ENCODE measurements around the gene HOXA4. TPM values are rescaled to one million over a fixed set of nuclear protein-coding genes. Genes with fewer than 3 reads are reported as not detected.

Gene HOXA4
- total RNA-seq, 1 experiment from 2014 or later = 4.8 TPM

DNA sequence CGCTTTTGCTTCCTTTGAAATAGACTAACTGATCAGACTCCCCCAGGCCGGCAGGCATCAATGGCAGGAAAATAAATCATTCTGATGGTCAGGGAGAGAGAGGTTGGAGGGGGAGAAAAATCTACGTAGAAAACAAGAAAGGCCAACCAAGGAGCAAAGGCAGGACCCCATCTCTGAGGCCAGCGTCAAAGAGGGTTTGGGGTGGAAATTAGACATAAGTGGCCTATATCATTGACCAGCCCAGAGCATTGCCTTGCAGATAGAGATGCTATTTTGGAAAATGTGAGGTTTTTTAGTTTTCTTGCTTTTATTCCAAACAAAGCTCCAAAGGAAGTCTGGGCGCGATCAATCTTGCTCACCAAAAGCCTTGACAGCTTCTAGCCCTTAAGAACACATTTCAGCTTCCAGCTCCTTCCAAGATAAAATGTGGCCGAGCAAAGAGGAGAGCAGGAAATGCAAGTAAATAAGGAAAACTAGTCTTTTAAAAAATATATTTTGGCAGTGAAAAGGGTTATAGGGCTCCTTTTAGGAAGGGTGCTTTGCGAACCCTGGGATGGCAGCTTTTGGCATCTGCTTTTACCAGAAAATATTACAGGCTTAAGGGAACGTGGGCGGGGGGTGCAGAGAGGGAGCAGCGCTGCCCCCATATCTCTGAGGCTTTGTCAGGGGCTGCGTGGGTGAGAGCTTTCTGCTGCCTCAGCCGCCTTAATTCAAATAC lies 26.1 kb downstream of the HOXA4 start:
- Mint-ChIP-seq H3K4me3 (ENCODE audit: unreplicated experiment) (no peak overlapping the region), H3K27ac (ENCODE audit: unreplicated experiment) (no peak overlapping the region), H3K27me3 (ENCODE audit: insufficient read depth, unreplicated experiment) (no peaks in the 10 kb centered on the region), H3K4me1 (ENCODE audit: low read depth, unreplicated experiment) (no peaks in the 10 kb centered on the region), H3K9me3 (ENCODE audit: unreplicated experiment) (no peaks in the 10 kb centered on the region), H3K36me3 (ENCODE audit: insufficient read depth, unreplicated experiment) (peaks cover 22% of the 10 kb centered on the region)
- Histone ChIP-seq H3K27me3 (replicated peaks; ENCODE audit: control insufficient read depth, insufficient read depth, low read length) (no peaks in the 10 kb centered on the region), H3K36me3 (ENCODE audit: control insufficient read depth, insufficient read depth, low read length) (no peaks in the 10 kb centered on the region), H3K9me3 (no peaks in the 10 kb centered on the region), H3K4me1 (no peaks in the 10 kb centered on the region), H3K4me3 (ENCODE audit: low read depth, low read length) (no peak overlapping the region)
- ChIA-PET POLR2A (no interaction called here), CTCF (interaction anchor here (1.0 kb wide), 1 partner anchor 14 kb away, joined by 3 read pairs; no protein-coding TSS in a partner anchor)
- DNase-seq = no peak
- intact Hi-C loops (cut with micrococcal nuclease; ENCODE audit: unreplicated experiment) = no loop called here
- no TSS peak for BruUV-seq (replicated peaks)
- TF ChIP-seq, protein P1, sequence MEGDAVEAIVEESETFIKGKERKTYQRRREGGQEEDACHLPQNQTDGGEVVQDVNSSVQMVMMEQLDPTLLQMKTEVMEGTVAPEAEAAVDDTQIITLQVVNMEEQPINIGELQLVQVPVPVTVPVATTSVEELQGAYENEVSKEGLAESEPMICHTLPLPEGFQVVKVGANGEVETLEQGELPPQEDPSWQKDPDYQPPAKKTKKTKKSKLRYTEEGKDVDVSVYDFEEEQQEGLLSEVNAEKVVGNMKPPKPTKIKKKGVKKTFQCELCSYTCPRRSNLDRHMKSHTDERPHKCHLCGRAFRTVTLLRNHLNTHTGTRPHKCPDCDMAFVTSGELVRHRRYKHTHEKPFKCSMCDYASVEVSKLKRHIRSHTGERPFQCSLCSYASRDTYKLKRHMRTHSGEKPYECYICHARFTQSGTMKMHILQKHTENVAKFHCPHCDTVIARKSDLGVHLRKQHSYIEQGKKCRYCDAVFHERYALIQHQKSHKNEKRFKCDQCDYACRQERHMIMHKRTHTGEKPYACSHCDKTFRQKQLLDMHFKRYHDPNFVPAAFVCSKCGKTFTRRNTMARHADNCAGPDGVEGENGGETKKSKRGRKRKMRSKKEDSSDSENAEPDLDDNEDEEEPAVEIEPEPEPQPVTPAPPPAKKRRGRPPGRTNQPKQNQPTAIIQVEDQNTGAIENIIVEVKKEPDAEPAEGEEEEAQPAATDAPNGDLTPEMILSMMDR (IDR thresholded peaks at IDR 0.05; ENCODE audit: insufficient read depth in 1 of 2, low read depth in 1 of 2, low read length in 1 of 2, severe bottlenecking in 1 of 2, unreplicated experiment in 1 of 2) = no peak

DNA sequence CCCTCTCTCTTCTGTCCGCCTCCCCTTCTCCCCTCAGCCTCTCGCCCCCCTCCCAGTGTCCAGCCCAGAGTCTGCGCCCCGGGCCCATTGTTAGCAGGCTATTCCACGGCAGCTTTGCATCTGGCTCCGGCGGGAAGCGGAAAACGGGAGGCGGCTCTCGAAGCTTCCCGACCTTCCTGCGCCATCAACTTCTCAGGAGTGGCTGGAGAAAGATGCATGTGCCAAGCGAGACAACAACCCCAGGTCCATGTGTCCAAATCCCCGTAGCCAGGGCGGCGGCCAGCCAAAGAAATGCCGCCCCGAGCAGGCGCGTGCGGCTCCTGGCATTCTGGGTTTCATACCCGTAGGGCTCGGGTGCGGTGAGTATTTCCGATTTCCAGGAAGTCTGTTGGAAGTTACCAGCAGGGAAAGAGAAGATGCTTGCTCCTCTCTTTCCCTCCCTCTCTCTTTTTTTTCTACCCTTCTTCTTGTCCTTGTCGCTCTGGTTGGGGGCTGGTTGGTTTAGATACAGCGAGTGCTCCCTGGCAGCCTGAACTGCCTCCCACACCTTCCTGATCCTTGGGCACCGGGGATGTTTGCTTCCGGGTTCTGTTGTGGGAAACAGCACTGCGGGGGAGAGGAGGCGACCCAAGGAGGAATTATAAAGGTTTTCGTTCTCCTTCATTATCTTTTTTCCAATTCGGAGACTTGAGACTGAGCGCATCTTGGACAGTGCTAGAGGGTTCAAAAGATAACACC lies 26.9 kb downstream of the HOXA4 start:
- CTCF ChIA-PET = no interaction called here
- no peak overlapping the region for H3K4me3 ChIP-seq (ENCODE audit: low read depth, low read length)
- TF ChIP-seq, protein P1 (IDR thresholded peaks at IDR 0.05; ENCODE audit: insufficient read depth in 1 of 2, low read depth in 1 of 2, low read length in 1 of 2, severe bottlenecking in 1 of 2, unreplicated experiment in 1 of 2) = no peak
- no peaks in the 10 kb centered on the region for H3K4me1 ChIP-seq
- H3K9me3 ChIP-seq = no peaks in the 10 kb centered on the region
- Mint-ChIP-seq H3K4me1 (ENCODE audit: low read depth, unreplicated experiment) (no peaks in the 10 kb centered on the region), H3K36me3 (ENCODE audit: insufficient read depth, unreplicated experiment) (peaks cover 29% of the 10 kb centered on the region), H3K9me3 (ENCODE audit: unreplicated experiment) (no peaks in the 10 kb centered on the region), H3K27ac (ENCODE audit: unreplicated experiment) (no peak overlapping the region), H3K27me3 (ENCODE audit: insufficient read depth, unreplicated experiment) (no peaks in the 10 kb centered on the region), H3K4me3 (ENCODE audit: unreplicated experiment) (no peak overlapping the region)
- no TSS peak for BruUV-seq (replicated peaks)
- no peaks in the 10 kb centered on the region for H3K36me3 ChIP-seq (ENCODE audit: control insufficient read depth, insufficient read depth, low read length)
- POLR2A ChIA-PET = no interaction called here
- intact Hi-C loops (cut with micrococcal nuclease; ENCODE audit: unreplicated experiment) = no loop called here
- H3K27me3 ChIP-seq (replicated peaks; ENCODE audit: control insufficient read depth, insufficient read depth, low read length) = no peaks in the 10 kb centered on the region
- no peak for DNase-seq

DNA sequence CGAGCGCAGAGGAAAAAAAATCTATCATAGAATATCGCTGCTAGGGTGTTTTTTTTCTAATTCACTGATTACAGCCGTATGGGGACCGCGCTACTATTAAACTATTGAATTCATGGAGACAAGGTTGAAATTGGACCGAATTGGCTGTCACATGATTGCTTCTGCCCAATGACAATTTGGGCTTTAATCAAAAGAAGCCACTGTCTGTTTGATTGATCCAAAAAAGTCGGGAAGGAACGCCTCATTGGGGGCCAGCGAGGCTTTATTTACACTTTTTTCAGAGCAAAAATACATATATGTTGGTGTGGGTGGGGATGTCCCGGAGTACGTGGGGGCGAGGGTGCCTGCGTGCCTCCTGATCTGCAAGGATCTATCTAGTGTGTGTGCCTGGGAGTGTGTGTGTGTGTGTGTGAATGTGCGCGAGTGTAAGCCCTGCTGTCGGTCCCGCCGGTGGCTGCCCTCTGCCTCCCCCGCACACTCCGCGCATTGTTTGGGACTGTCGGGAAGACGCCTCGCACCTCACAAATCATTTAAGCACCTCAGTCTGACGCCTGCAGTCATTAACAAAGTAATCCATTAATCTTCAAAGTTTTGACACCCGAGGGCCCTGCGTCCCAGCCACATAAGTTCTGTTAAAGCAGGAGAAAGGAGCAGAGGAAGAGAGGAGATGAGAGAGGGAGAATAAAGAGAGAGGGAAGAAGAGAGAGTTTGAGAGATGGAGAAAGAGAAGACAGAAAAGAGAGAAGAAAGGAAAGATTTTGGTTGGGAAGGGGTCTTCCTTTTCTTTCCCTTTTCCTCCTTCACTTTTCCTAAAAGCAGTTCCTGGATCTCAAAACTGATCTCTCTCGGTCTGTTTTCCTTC lies 27.7 kb downstream of the HOXA4 start, which contains the start of gene HOXA2:
HOXA2 (minus strand) TSS at position 103 of the 862 bp plus-strand sequence. CDS start 183 bp downstream, outside the sequence.
- no peak for DNase-seq
- H3K9me3 Mint-ChIP-seq (ENCODE audit: unreplicated experiment) = no peaks in the 10 kb centered on the region
- Histone ChIP-seq H3K36me3 (ENCODE audit: control insufficient read depth, insufficient read depth, low read length) (no peaks in the 10 kb centered on the region), H3K4me1 (peaks cover 5% of the 10 kb centered on the region), H3K9me3 (no peaks in the 10 kb centered on the region), H3K4me3 (ENCODE audit: low read depth, low read length) (no peak within 1 kb of the TSS), H3K27me3 (replicated peaks; ENCODE audit: control insufficient read depth, insufficient read depth, low read length) (no peaks in the 10 kb centered on the region)
- POLR2A ChIA-PET = no interaction called here
- intact Hi-C loops (cut with micrococcal nuclease; ENCODE audit: unreplicated experiment) = no loop called here
- peaks cover 7% of the 10 kb centered on the region for H3K4me1 Mint-ChIP-seq (ENCODE audit: low read depth, unreplicated experiment)
- H3K4me3 Mint-ChIP-seq (ENCODE audit: unreplicated experiment) = no peak within 1 kb of the TSS
- no TSS peak for BruUV-seq (replicated peaks)
- TF ChIP-seq, protein P1 (IDR thresholded peaks at IDR 0.05; ENCODE audit: insufficient read depth in 1 of 2, low read depth in 1 of 2, low read length in 1 of 2, severe bottlenecking in 1 of 2, unreplicated experiment in 1 of 2) = no peak
- no peak within 1 kb of the TSS for H3K27ac Mint-ChIP-seq (ENCODE audit: unreplicated experiment)
- CTCF ChIA-PET = no interaction called here
- no peaks in the 10 kb centered on the region for H3K27me3 Mint-ChIP-seq (ENCODE audit: insufficient read depth, unreplicated experiment)
- H3K36me3 Mint-ChIP-seq (ENCODE audit: insufficient read depth, unreplicated experiment) = peaks cover 27% of the 10 kb centered on the region

All from Caco-2 (cell line).